Urothelium cell line (cell line): ENCODE data around the gene SH2B2.
A peak's percentile ranks its signal among the peaks of the same experiment; 100 is the strongest.
"Not testable (repeated sequence)": the region's sequence is repeated elsewhere in the genome, so short reads cannot be mapped to it uniquely, and the experiment has no call there.

Experiments used
- DNase-seq: peaks from one replicate; pipeline ENCODE4 v3.0.0; 2011; ENCODE audit warnings: low spot score, mixed read lengths
- FAIRE-seq: peaks from 2 replicates; lab custom pipeline; 2011; peaks lifted over from hg19 to GRCh38; lab: Jason Lieb, UNC

Gene SH2B2

DNA sequence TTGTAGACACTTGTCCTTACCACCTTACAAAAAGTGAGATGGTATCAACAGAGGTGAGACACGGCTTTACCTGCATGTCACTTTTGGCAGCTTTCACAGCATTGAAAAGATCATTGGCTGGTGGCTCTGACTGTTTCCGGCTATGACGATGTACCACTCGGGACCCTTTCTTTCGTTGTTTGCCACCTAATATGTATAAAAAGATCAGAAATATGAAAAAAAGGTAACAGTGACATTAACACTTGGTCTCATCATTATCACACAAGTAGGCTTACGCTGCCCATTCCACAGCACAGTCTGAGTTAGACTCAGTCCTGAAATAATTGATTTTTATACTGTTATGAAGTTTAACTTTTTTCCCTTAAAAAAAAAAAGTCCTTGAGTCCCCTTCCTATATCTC is 40.5 kb downstream of the SH2B2 start:
- not testable (repeated sequence) for DNase-seq, FAIRE-seq

- DNase-seq: not testable (repeated sequence)
- peak; percentile 61 for FAIRE-seq
These were observed 42.2 kb downstream of the SH2B2 start for GRCh38 chr7:102328863-102329262.

DNA sequence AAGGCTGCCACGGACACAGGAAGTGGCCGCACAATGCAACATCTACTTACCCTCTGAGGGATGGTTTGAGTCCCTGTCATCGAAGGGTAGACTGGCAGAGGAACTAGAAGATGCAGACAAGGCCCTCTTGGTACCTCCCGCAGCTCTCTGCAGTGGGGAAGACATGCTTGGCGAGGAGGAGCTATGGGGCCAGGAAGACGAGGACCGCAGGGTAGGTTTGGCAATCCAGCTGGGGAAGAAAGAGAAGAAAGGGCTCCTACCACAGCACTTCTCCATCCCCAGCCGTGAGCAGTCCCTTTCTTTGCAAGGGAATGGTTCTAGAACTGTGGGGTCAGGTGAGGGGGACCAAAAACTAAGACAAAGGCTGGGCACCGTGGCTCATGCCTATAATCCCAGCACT is 42.7 kb downstream of the SH2B2 start:
- peak; percentile 91 for FAIRE-seq
- DNase-seq: not testable (repeated sequence)

DNA sequence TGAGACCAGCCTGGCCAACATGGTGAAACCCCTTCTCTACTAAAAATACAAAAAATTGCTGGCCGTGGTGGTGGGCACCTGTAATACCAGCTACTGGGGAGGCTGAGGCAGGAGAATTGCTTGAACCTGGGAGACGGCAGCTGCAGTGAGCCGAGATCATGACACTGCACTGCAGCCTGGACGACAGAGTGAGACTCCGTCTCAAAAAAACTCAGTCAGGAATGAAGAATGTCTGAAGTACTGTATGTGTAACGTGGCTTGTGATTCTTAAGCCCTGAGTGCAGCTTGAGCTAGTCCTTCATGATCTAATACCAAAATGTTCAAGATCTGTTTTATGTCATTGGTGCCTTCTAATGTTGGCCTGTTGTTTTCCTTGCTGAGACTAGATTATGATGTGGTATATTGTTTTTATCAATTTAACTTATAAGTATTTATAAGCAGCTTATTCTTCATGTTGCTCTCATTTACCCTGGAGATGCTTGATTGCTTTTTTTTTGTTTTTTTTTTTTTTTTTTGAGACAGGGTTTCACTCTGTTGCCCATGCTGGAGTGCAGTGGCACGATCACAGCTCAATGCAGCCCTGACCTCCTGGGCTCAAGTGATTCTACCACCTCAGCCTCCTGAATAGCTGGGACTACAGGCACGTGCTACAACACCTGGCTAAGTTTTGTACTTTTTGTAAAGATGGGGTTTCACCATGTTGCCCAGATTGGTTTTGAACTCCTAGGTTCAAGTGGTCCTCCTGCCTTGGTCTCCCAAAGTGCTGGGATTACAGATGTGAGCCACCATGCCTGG is 44.2 kb downstream of the SH2B2 start:
- FAIRE-seq, DNase-seq: not testable (repeated sequence)

DNA sequence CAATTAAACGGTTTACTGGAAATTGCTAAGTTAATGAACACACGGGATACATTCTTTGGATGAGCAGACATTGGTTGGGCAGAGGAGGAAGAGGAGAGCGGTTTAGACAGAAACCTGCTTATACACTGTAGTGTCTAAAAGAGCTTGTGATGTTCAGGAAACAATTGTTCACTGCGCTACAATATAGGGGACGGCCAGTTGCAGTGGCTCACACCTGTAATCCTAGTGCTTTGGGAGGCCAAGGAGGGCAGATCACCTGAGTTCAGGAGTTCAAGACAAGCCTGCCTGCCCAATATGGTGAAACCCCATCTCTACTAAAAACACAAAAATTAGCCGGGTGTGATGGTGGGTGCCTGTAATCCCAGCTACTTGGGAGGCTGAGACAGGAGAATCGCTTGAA is 48.9 kb downstream of the SH2B2 start:
- DNase-seq, FAIRE-seq: not testable (repeated sequence)

DNA sequence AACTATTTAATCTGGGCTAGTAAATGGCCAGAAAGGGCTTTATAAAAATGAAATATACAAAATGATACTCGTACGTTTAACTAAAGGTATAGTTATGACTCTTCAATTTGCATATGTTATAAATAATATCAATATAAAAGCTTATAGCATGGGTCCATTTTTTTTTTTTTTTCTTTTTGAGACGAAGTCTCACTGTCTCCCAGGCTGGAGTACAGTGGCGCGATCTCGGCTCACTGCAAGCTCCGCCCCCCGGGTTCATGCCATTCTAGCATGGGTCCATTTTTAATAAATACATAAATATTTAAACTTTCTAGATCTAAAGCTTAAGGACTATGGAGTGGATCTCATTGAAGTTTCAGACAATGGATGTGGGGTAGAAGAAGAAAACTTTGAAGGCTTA is 50.3 kb downstream of the SH2B2 start:
- FAIRE-seq, DNase-seq: not testable (repeated sequence)

DNA sequence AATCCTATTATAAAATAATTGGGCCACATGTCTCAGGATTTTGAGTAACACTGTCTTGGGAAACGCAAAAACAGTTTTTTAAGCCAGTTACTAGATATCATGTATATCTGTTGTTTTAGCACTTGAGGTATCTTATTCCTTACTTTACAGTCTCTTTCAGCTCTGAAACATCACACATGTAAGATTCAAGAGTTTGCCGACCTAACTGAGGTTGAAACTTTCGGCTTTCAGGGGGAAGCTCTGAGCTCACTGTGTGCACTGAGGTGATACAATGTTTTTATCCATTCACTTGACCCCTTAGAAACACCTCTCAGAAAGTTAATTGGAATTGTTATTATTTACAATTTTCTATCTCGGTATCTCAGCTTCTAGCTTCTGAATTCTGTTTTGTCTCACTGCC is 50.8 kb downstream of the SH2B2 start:
- FAIRE-seq, DNase-seq: not testable (repeated sequence)

- DNase-seq, FAIRE-seq: not testable (repeated sequence)
These were observed 54.1 kb downstream of the SH2B2 start for GRCh38 chr7:102340599-102341368.

- FAIRE-seq, DNase-seq: not testable (repeated sequence)
These were observed 60.3 kb downstream of the SH2B2 start for GRCh38 chr7:102346983-102347382.

- not testable (repeated sequence) for FAIRE-seq, DNase-seq
These were observed 69.7 kb downstream of the SH2B2 start, which contains the start of gene SPDYE6 for GRCh38 chr7:102356344-102356743. SPDYE6 (minus strand) TSS chr7:102356444; CDS start chr7:102356023, 421 bp downstream.

GRCh38 chr7:102363549-102364393 is 77.1 kb downstream of the SH2B2 start:
- not testable (repeated sequence) for FAIRE-seq
- DNase-seq: peak; percentile 94

DNA sequence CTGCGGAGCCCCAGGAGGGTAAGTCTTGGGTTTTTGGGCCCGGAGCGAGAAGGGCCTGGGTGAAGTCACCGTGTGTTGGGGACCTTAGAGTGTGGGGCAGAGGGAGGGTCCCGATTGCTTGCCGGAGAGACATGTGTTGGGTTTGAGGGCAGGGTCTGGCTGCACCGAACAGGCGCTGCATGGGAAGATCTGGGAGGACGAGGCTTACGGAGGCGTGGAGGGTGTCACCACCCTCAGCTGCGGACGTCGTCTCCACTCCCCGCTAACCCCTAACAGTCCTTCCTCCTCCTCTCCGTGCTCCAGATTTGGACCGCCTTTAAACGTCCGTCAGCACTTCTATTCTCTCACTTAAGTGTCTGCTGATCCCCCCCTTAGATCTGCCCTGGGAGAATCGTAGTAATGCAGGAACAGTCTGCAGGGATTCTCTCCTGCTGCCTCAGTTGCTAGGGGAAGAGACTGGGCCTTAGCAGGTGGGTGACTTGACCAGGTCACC is 77.8 kb downstream of the SH2B2 start:
- FAIRE-seq, DNase-seq: not testable (repeated sequence)

DNA sequence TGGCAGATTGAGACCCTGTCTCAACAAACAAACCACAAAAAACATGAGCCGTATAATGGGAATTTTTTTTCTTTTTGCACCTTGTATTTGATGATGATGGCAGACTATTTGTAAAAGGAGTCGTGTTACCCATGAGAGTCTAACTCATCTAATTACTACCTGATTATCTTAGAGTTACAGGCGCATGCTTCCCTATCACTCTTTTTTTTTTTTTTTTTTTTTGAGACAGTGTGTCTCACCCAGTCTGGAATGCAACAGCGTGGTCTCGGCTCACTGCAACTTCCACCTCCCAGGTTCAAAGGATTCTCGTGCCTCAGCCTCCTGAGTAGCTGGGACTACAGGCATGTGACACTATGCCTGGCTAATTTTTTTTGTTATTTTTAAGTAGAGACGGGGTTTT is 78.7 kb downstream of the SH2B2 start:
- DNase-seq, FAIRE-seq: not testable (repeated sequence)

GRCh38 chr7:102370038-102370437 is 83.4 kb downstream of the SH2B2 start:
- not testable (repeated sequence) for FAIRE-seq, DNase-seq
